ENCODE results near the gene SWAP70.

- TF ChIP-seq CTCF (conservative IDR thresholded peaks at IDR 0.05; ENCODE audit: low read depth, low read length) (no peak), EZH2 (IDR thresholded peaks at IDR 0.05; ENCODE audit: borderline replicate concordance, low read depth, low read length, poor library complexity, severe bottlenecking) (no peak)
Observed at GRCh38 chr11:9738707-9739106, 74.8 kb downstream of the SWAP70 start.
